Esophagus (tissue), 2 donors: ENCODE data around the gene DAZAP2. TPM values are rescaled to one million over a fixed set of nuclear protein-coding genes. Genes with fewer than 3 reads are reported as not detected.

Experiments used
- H3K27ac ChIP-seq, 2 donors: one replicate each; pipeline ENCODE4 v1.5.1; 2013; ENCODE audit warnings: low read depth in 2 of 2, mild to moderate bottlenecking in 2 of 2, inconsistent platforms in 1 of 2, low read length in 1 of 2, moderate library complexity in 1 of 2
- H3K27me3 ChIP-seq, 2 donors: one replicate each; pipeline ENCODE4 v1.6.1; 2013; ENCODE audit warnings: low read length in 2 of 2, control low read depth in 1 of 2, mild to moderate bottlenecking in 1 of 2; ENCODE audit not compliant: insufficient read depth in 2 of 2, control insufficient read depth in 1 of 2
- H3K36me3 ChIP-seq, 2 donors: one replicate each; pipeline ENCODE4 v1.6.1; 2013; ENCODE audit warnings: low read length in 1 of 2; ENCODE audit not compliant: control insufficient read depth in 2 of 2, insufficient read depth in 2 of 2
- H3K4me1 ChIP-seq, 2 donors: one replicate each; pipeline ENCODE4 v1.6.1; 2013; ENCODE audit warnings: low read length in 1 of 2; ENCODE audit not compliant: control insufficient read depth in 2 of 2, insufficient read depth in 2 of 2
- H3K4me3 ChIP-seq, 2 donors: one replicate each; pipeline ENCODE4 v1.5.1; 2013; ENCODE audit warnings: low read length in 2 of 2, mild to moderate bottlenecking in 2 of 2, low read depth in 1 of 2, moderate library complexity in 1 of 2
- H3K9me3 ChIP-seq, 2 donors: one replicate each; pipeline ENCODE4 v1.6.1; 2013; ENCODE audit warnings: mild to moderate bottlenecking in 2 of 2, low read depth in 1 of 2, low read length in 1 of 2, moderate library complexity in 1 of 2; ENCODE audit not compliant: control insufficient read depth in 2 of 2, insufficient read depth in 1 of 2
- WGBS, 2 donors: extraction: QIAGEN DNeasy Blood & Tissue Kit; methylation state at CpG; one replicate each; pipeline ENCODE4 v1.1.7; 2013; 5-methylcytosine and 5-hydroxymethylcytosine counted together
- polyA plus RNA-seq, 2 donors: library from polyadenylated mRNA; stranded (reverse); fragments of 200-250 nt; gene quantifications; one replicate each; pipeline ENCODE4 v1.2.3, GENCODE V29; 2013
- donor health status: healthy with polysubstance abuse.
- donor health status: Bipolar disorder and iron deficiency.

Gene DAZAP2
- polyA plus RNA-seq, 2 donors: 66.5 to 185 TPM

DNA sequence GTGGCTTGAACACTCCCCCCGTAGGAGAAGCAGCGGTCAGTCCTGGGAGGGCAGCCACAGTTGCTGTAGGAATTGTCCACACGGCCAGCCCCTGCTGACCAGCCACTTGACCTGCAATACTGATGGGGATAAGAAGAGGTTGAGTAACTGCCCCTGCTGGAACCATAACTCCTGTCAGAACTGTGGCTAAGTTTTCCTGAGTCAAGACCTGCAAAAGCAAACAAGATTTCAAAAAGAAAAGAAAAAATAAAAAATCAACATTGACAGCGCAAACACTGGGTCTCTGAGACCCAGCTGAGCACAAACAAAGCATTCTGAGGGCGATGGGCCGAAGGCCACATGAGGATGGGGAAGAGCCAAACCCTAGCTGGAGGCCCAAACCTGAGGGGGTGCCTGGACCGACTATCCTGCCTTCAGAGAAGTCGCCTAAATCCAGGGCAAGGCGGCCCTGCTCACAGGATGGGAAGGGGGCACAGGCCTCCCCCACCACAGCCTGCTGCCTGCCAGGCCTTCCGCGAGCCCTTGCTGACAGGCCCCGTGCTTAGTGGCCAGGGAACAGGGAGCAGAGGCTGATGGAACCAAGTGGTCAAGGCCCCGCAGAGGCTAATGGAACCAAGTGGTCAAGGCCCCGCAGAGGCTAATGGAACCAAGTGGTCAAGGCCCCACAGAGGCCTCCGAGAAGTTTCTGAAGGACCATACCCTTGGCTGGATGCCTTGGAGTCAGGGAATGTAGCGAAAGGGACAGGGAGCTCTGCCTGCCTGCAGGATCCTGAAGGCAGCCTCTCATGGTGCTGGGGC lies 39.9 kb upstream of the DAZAP2 start:
- Histone ChIP-seq H3K27ac (no peak overlapping the region), H3K36me3 (peaks cover 0 to 10% of the 10 kb centered on the region in 2 donors), H3K4me1 (no peaks in the 10 kb centered on the region), H3K9me3 (no peaks in the 10 kb centered on the region), H3K4me3 (no peak overlapping the region), H3K27me3 (no peaks in the 10 kb centered on the region)
- WGBS, 2 donors: 84 to 86% methylated on average over 16 of the region's 16 CpGs

DNA sequence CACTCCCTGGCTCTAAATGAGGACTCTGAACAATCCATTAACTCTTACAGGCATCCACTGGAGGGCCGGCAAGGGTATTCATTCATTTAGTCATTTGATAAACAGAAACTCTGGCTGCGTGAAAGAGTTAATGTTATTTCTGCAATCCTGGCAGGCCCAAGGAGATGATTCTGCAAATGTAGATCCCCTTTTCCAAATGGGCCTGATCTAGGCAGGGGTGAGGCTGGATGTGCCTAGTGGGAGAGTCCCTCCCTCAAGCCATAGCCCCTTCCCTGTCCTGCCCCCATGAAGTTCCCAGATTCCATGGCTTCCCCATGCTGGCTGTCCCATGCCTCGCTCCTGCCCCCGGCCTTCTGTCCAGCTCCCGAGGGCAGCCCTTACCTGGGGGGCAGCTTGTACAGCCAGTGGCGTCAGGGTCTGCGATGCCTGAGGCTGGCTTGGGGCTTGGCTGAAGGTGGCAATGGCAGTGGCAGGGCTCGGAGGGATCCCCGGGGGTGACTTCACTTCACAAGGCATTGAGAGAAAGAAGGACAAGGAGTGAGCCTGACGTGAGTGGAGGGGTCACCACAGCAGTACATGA lies 39.2 kb upstream of the DAZAP2 start:
- 90 to 93% methylated on average over 10 of the region's 10 CpGs for WGBS, 2 donors
- H3K27me3 ChIP-seq: no peaks in the 10 kb centered on the region
- peaks cover 0 to 12% of the 10 kb centered on the region in 2 donors for H3K36me3 ChIP-seq

DNA sequence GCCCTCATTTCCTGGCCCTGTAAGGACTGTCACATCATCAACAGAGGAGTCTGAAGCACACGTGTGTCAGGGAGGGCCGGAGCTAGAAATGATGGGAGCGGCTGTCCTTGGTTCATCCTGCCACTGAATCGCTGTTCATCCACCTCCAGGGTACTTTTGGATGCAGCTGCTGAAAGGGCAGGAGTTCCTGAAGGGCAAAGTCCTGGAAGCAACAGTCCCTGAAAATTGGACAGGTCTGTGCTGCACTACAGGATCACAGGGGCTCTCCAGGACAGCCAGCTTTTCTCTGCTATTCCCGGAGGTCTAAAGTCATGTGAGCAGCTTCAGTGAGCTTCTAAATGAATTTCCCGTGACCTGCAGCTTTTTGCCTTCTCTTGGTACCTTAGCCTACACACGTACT lies 38.5 kb upstream of the DAZAP2 start:
- Histone ChIP-seq H3K27me3 (no peaks in the 10 kb centered on the region), H3K36me3 (peaks cover 0 to 12% of the 10 kb centered on the region in 2 donors), H3K4me1 (no peaks in the 10 kb centered on the region), H3K9me3 (peaks cover 0 to under 1% of the 10 kb centered on the region in 2 donors), H3K27ac (no peak overlapping the region), H3K4me3 (no peak overlapping the region)
- WGBS, 2 donors: 89 to 93% methylated on average over 7 of the region's 7 CpGs

More for the DNA sequence above, 39.2 kb upstream of the DAZAP2 start:
- H3K9me3 ChIP-seq: no peaks in the 10 kb centered on the region
- no peak overlapping the region for H3K4me3 ChIP-seq
- no peaks in the 10 kb centered on the region for H3K4me1 ChIP-seq
- no peak overlapping the region for H3K27ac ChIP-seq

DNA sequence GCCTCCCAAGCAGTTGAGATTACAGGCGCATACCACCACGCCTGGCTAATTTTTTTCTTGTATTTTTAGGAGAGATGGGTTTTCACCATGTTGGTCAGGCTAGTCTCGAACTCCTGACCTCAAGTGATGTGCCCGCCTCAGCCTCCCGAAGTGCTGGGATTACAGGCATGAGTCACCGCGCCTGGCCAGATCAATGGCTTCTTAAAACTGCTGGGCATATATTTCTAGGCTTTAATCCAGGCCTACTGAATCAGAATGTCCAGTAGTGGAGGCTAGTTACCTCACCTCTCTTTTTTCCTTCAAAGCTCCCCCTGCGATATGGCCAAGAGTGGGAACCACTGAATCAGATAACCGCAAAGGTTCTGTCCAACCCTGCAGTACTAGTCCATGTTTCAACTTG lies 37.8 kb upstream of the DAZAP2 start:
- H3K27me3 ChIP-seq: no peaks in the 10 kb centered on the region
- H3K4me3 ChIP-seq: no peak overlapping the region
- 92 to 93% methylated on average over 9 of the region's 9 CpGs for WGBS, 2 donors
- peaks cover 0 to 2% of the 10 kb centered on the region in 2 donors for H3K9me3 ChIP-seq
- no peak overlapping the region for H3K27ac ChIP-seq
- peaks cover 0 to 12% of the 10 kb centered on the region in 2 donors for H3K36me3 ChIP-seq
- H3K4me1 ChIP-seq: no peaks in the 10 kb centered on the region

DNA sequence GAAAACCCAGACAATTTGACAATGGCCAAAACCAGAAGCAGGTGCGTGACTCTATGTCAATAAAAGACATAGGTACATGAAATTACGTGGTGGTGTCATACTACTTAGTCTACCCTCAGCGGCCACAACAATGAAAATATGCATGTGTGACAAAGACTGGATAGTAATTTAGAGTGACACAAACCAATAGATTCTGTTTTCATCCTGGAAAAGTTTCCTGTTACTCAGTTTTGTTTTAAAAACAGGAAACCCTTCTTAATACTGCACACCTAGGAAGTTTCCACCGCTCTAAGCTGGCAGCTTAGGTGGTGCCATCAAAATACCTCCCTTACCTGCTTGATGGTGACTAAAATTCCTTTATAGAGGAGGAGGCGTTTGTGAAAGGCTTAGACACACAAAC lies 35.9 kb upstream of the DAZAP2 start:
- 85 to 89% methylated on average over 5 of the region's 5 CpGs for WGBS, 2 donors
- Histone ChIP-seq H3K9me3 (peaks cover 0 to 2% of the 10 kb centered on the region in 2 donors), H3K27me3 (no peaks in the 10 kb centered on the region), H3K4me1 (no peaks in the 10 kb centered on the region), H3K4me3 (no peak overlapping the region), H3K36me3 (peaks cover 0 to 8% of the 10 kb centered on the region in 2 donors), H3K27ac (no peak overlapping the region)

DNA sequence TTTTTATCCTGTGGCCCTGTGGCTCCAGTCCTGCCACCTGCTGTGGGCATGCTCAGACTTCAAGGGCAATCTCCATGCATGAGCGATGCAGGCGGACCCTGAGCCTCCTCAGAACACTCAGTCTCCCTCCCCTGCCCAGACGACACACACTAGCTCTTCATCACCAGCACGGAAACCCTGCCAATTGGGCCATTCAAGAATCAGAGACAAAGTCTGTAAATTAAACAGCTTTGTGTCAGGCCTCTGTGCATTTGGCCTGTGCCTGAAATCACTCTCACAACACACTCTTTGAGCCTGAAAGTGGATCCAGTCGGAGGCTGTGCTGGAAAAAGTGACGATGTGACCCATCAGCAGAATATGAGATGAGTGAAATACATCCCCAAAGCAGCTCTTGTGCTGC lies 33.3 kb upstream of the DAZAP2 start:
- H3K4me1 ChIP-seq: no peaks in the 10 kb centered on the region
- peaks cover 0 to 2% of the 10 kb centered on the region in 2 donors for H3K9me3 ChIP-seq
- no peaks in the 10 kb centered on the region for H3K27me3 ChIP-seq
- no peak overlapping the region for H3K27ac ChIP-seq
- 86 to 90% methylated on average over 6 of the region's 6 CpGs for WGBS, 2 donors
- H3K4me3 ChIP-seq: no peak overlapping the region
- peaks cover 0 to 5% of the 10 kb centered on the region in 2 donors for H3K36me3 ChIP-seq

DNA sequence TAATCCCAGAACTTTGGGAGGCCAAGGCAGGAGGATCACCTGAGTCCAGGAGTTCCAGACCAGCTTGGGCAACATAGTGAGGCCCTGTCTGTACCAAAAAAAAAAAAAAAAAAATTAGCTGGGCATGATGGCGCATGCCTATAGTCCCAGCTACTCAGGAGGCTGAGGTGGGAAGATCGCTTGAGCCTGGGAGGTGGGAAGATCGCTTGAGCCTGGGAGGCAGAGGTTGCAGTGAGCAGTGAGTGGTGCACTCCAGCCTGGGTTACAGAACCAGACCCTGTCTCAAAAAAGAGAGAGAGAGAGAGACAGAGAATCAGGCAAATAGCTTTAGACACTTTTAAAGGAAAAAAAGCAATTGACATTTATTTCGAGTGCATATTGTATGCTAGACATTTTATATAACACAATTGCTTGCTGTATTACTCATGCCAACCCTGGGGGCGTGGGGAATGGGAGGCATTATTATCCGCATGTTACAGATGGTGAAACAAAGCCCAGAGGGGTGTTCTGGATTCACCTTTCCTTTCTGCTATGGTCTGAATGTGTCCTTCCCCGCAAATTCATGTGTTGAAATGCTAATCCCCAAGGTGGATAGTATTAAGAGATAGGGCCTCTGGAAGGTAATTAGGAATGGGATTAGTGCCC lies 30.5 kb upstream of the DAZAP2 start:
- no peaks in the 10 kb centered on the region for H3K27me3 ChIP-seq
- peaks cover 0 to 5% of the 10 kb centered on the region in 2 donors for H3K36me3 ChIP-seq
- H3K9me3 ChIP-seq: peaks cover 0 to 2% of the 10 kb centered on the region in 2 donors

DNA sequence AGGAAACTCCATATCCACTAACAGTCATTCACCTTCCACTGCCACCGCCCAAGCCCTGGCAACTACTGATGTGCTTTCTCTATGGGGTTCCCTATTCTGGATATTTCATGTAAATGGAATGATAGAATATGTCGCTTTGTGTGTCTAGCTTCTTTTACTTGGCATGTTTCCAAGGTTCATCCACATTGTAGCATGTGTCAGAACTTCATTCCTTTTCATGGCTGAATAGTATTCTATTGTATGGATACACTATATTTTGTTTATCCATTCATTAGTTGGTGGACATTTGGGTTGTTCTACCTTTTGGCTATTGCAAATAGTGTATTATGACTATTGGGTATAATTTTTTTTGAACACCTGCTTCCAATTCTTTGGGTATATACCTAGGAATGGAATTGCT lies 29.4 kb upstream of the DAZAP2 start:
- no peak overlapping the region for H3K4me3 ChIP-seq
- H3K4me1 ChIP-seq: no peaks in the 10 kb centered on the region
- 95 to 97% methylated on average over 2 of the region's 2 CpGs for WGBS, 2 donors
- H3K27me3 ChIP-seq: no peaks in the 10 kb centered on the region
- no peak overlapping the region for H3K27ac ChIP-seq
- H3K36me3 ChIP-seq: no peaks in the 10 kb centered on the region
- H3K9me3 ChIP-seq: peaks cover 0 to 2% of the 10 kb centered on the region in 2 donors

More for the DNA sequence above, 30.5 kb upstream of the DAZAP2 start:
- no peaks in the 10 kb centered on the region for H3K4me1 ChIP-seq
- H3K4me3 ChIP-seq: no peak overlapping the region
- 74 to 80% methylated on average over 7 of the region's 7 CpGs for WGBS, 2 donors
- no peak overlapping the region for H3K27ac ChIP-seq

DNA sequence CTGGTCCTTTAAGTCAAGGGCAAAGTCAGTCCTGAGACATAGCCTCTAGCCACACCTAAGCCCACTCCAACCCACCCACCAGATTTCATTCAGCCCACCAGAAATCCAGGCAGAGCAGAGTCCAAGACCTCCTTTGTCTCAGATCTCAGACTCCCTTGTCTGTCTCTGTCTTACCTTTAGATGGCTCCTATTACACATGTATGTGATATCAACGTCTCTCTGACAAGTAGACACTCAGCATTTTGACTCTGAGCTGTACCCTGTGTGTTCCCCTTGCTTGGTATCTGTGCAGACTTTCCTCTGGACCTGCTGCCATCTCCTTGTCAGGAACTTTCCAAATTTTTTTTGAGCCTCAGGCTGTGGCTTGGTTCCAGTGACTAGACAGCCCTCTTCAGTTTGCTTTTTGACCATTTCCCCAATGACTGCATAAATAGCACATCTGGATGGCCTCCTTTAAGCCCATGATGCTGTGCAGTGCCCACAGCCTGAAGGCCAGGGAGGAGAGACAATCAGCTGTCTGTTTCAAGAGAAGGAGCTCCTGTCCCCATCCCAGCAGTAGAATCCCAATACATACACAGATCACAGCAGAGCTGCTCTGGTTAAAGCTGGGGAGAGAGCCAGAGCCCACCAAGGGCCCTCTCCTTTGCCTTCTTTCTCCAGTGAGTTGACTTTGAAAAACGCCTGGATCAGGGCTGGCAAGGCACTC lies 27.8 kb upstream of the DAZAP2 start:
- H3K4me1 ChIP-seq: no peaks in the 10 kb centered on the region
- no peaks in the 10 kb centered on the region for H3K9me3 ChIP-seq
- no peaks in the 10 kb centered on the region for H3K27me3 ChIP-seq
- no peak overlapping the region for H3K27ac ChIP-seq
- H3K4me3 ChIP-seq: no peak overlapping the region
- H3K36me3 ChIP-seq: no peaks in the 10 kb centered on the region
- WGBS, 2 donors: 56 to 67% methylated on average over 2 of the region's 2 CpGs
